T-helper 9 cell (primary cell): ENCODE measurements around the gene TXNDC2.

Experiments used
- DNase-seq: peaks from one replicate; pipeline ENCODE4 v3.0.0-alpha.2; 2020

TXNDC2 gene

GRCh38 chr18:9914584-9915290 lies 29.0 kb downstream of the TXNDC2 start:
- peak; percentile 73 for DNase-seq

- no peak for DNase-seq
Measured at GRCh38 chr18:9915291-9916076, 29.7 kb downstream of the TXNDC2 start.

GRCh38 chr18:9916077-9916639 lies 30.4 kb downstream of the TXNDC2 start:
- DNase-seq = no peak

GRCh38 chr18:9916808-9917207 lies 31.0 kb downstream of the TXNDC2 start:
- no peak for DNase-seq

- DNase-seq = no peak
Measured at GRCh38 chr18:9918016-9918680, 32.4 kb downstream of the TXNDC2 start.

GRCh38 chr18:9919564-9920232 lies 33.9 kb downstream of the TXNDC2 start:
- DNase-seq = no peak

GRCh38 chr18:9922592-9923311 lies 37.0 kb downstream of the TXNDC2 start:
- DNase-seq = no peak

GRCh38 chr18:9924371-9924943 lies 38.7 kb downstream of the TXNDC2 start:
- no peak for DNase-seq

- no peak for DNase-seq
Measured at GRCh38 chr18:9925369-9925768, 39.6 kb downstream of the TXNDC2 start.

- DNase-seq = no peak
Measured at GRCh38 chr18:9925795-9926194, 40.0 kb downstream of the TXNDC2 start.

- DNase-seq = no peak
Measured at GRCh38 chr18:9926223-9926894, 40.6 kb downstream of the TXNDC2 start.

GRCh38 chr18:9926977-9927376 lies 41.2 kb downstream of the TXNDC2 start:
- no peak for DNase-seq

GRCh38 chr18:9927392-9928063 lies 41.8 kb downstream of the TXNDC2 start:
- DNase-seq = no peak

GRCh38 chr18:9928646-9929259 lies 43.0 kb downstream of the TXNDC2 start:
- DNase-seq = no peak

GRCh38 chr18:9930299-9930884 lies 44.6 kb downstream of the TXNDC2 start:
- no peak for DNase-seq

GRCh38 chr18:9931146-9931545 lies 45.4 kb downstream of the TXNDC2 start:
- DNase-seq = no peak

GRCh38 chr18:9931678-9932077 lies 45.9 kb downstream of the TXNDC2 start:
- no peak for DNase-seq

GRCh38 chr18:9933865-9934264 lies 48.1 kb downstream of the TXNDC2 start:
- no peak for DNase-seq

- no peak for DNase-seq
Measured at GRCh38 chr18:9934274-9934673, 48.5 kb downstream of the TXNDC2 start.
